Left lung (tissue), 10 donors: Measurements from ENCODE around the gene HMBS. TPM values are rescaled to one million over a fixed set of nuclear protein-coding genes. Genes with fewer than 3 reads are reported as not detected.
"Not testable (repeated sequence)": the region's sequence is repeated elsewhere in the genome, so short reads cannot be mapped to it uniquely, and the experiment has no call there.

Experiments
- ATAC-seq: fragments of 200-7000 bp; cut with Tn5 transposase; one replicate; pipeline ENCODE4 v1.9.1; 2020; ENCODE audit warnings: moderate library complexity
- DNase-seq, 4 donors: peaks; one replicate each; pipeline ENCODE4 v3.0.0-alpha.2; 2013 to 2020
- H3K27ac ChIP-seq, 2 donors: fragments of 200-600 bp; sonication (generic) in 1 of 2; one replicate each; pipeline versions ENCODE4 v1.5.0 to v1.8.0; 2020 to 2021
- H3K27me3 ChIP-seq, 2 donors: fragments of 200-600 bp; sonication (generic) in 1 of 2; one replicate each; pipeline versions ENCODE4 v1.5.0 to v1.8.0; 2020 to 2021
- H3K36me3 ChIP-seq, 2 donors: fragments of 200-600 bp; sonication (generic) in 1 of 2; one replicate each; pipeline versions ENCODE4 v1.5.0 to v1.8.0; 2020 to 2021
- H3K4me1 ChIP-seq, 2 donors: fragments of 200-600 bp; one replicate each; pipeline ENCODE4 v1.8.0; 2021
- H3K4me3 ChIP-seq, 2 donors: fragments of 200-600 bp; sonication (generic) in 1 of 2; one replicate each; pipeline versions ENCODE4 v1.5.0 to v1.8.0; 2020 to 2021; ENCODE audit warnings: mild to moderate bottlenecking in 1 of 2
- H3K9me3 ChIP-seq, 2 donors: fragments of 200-600 bp; sonication (generic) in 1 of 2; one replicate each; pipeline versions ENCODE4 v1.5.0 to v1.8.0; 2020 to 2021
- intact Hi-C, 2 donors: fragments of 100-400 bp; cut with DNase I; formaldehyde crosslinking; loops; one replicate each; pipeline versions ENCODE4 v1.11.2 to v1.14.2; 2022
- polyA plus RNA-seq, 6 donors: library from polyadenylated mRNA; unstranded; fragments of 120-200 nt; gene quantifications; one replicate each; pipeline ENCODE4 v1.2.1, GENCODE V29; 2013; ENCODE audit not compliant: insufficient read length in 6 of 6
- total RNA-seq, 2 donors: library from RNA; stranded (reverse); fragmentation: NEBNext Ultra II Directional; extraction: Animal tissue kit (Norgen Biotek cat#: 25700); gene quantifications; one replicate each; pipeline ENCODE4 v1.2.1, GENCODE V29; 2021
- TF ChIP-seq, protein P1 (sequence below), 2 donors: fragments of 200-600 bp; sonication (generic) in 1 of 2; IDR thresholded peaks; one replicate each; pipeline versions ENCODE4 v1.5.0 to v1.8.0; 2021; ENCODE audit warnings: antibody characterized with exemption in 2 of 2
- donor health status: DM: no; HTN: yes; CAD: no.
- donor health status: DM: no; HTN: no; CAD: no.

HMBS gene
- total and polyA plus RNA-seq, 8 donors: 16.5 to 32.0 (median 24.1) TPM

DNA sequence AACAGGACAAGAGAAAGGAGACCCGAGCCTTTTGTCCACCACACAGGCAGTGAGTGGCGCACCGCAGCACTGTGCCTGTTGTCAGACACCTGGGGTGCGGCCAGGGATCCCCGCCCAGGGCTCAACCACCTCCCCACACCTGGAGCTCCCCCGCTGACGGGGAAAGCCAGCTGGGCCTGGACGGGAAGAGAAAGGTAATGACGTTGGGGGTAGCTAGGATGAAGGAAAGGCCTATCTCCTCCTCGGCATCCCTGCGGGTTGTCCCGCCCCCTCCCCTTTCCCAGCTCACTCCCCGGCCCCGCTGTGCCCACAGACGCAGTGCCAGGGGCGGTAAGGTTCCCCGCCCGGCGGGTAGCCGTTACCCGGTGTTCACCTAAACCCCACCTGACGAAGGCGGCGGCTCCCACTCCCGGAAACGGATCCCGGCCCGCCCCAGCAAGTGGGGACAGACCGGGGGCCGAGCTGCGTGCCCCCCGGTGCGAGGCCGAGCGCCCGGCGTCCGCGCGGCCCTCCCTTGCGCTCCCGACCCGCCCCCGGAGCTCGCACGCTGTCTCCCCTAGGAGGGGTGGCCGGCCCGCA is 28.2 kb upstream of the HMBS start:
- DNase-seq (peak in 2 of 4 donors; percentile 51 to 86), ATAC-seq (peak; percentile 16)
- H3K36me3 ChIP-seq: peaks cover 0 to 39% of the 10 kb centered on the region in 2 donors
- peak overlapping the region; percentile 84 to 97 for H3K4me3 ChIP-seq
- no peaks in the 10 kb centered on the region for H3K9me3 ChIP-seq
- H3K4me1 ChIP-seq: peaks cover 20 to 34% of the 10 kb centered on the region in 2 donors
- H3K27me3 ChIP-seq: no peaks in the 10 kb centered on the region
- peak overlapping the region; percentile 65 to 87 for H3K27ac ChIP-seq
- TF ChIP-seq, protein P1, sequence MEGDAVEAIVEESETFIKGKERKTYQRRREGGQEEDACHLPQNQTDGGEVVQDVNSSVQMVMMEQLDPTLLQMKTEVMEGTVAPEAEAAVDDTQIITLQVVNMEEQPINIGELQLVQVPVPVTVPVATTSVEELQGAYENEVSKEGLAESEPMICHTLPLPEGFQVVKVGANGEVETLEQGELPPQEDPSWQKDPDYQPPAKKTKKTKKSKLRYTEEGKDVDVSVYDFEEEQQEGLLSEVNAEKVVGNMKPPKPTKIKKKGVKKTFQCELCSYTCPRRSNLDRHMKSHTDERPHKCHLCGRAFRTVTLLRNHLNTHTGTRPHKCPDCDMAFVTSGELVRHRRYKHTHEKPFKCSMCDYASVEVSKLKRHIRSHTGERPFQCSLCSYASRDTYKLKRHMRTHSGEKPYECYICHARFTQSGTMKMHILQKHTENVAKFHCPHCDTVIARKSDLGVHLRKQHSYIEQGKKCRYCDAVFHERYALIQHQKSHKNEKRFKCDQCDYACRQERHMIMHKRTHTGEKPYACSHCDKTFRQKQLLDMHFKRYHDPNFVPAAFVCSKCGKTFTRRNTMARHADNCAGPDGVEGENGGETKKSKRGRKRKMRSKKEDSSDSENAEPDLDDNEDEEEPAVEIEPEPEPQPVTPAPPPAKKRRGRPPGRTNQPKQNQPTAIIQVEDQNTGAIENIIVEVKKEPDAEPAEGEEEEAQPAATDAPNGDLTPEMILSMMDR (IDR thresholded peaks at IDR 0.05): no peak
- intact Hi-C loops: no loop called here

DNA sequence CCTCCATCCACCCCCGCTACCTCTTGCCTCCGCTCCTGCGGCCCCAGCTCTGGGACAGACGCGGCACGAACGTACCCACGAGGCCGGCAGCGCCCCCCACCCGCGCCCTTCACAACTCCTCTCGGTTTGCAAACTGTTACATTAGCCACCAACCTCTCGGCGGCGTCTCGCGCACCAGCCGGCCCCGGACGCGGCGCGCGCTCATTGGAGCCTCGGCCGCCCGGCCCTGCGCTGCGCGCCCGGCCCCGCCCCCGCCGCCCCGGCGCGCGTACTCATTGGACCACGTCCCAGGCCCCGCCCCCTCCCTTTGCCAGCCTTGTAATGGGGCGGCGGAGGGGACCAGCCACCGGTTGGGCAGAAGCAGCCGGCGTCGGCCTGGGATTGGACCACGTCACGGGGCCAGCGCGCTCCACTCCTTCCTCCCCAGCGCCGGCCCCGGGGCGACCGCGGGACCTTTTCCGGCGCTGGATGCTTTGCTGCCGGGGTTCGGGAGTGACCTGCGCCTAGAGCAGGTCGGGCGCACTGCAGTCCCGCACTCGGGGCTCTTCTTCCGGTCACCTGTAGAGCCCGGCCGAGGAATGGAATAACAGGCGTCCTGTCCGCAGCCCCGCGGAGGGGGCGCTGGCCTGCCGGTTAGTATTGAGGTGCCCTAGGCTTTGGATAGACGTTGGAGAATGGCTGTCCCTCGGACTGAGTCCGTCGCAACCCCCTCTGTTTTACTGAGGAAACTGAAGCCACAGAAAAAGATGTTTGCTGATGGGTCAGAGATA is 27.5 kb upstream of the HMBS start, which contains the start of gene HYOU1:
TSS of gene HYOU1 (minus strand) at position 206 of the 770 bp plus-strand sequence. CDS start 1,045 bp downstream, outside the sequence.
- Histone ChIP-seq H3K4me1 (peaks cover 20 to 34% of the 10 kb centered on the region in 2 donors), H3K4me3 (peak within 1 kb of the TSS; percentile 84 to 97), H3K36me3 (peaks cover 0 to 33% of the 10 kb centered on the region in 2 donors), H3K27me3 (no peaks in the 10 kb centered on the region), H3K9me3 (no peaks in the 10 kb centered on the region), H3K27ac (peak within 1 kb of the TSS; percentile 65 to 87)
- peak; percentile 97 for ATAC-seq
- intact Hi-C loops: no loop called here
- TF ChIP-seq, protein P1 (IDR thresholded peaks at IDR 0.05): no peak
- DNase-seq: peak; percentile 94 to 99 (median 97)

DNA sequence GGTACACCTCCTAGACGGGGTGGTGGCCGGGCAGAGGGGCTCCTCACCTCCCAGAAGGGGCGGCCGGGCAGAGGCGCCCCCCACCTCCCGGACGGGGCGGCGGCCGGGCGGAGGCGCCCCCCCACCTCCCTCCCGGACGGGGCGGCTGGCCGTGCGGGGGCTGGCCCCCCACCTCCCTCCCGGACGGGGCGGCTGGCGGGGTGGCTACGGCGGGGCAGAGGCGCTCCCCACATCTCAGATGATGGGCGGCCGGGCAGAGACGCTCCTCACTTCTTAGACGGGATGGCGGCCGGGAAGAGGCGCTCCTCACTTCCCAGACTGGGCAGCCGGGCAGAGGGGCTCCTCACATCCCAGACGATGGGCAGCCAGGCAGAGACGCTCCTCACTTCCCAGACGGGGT is 25.6 kb upstream of the HMBS start:
- peaks cover 24 to 34% of the 10 kb centered on the region in 2 donors for H3K4me1 ChIP-seq
- H3K27me3 ChIP-seq, ATAC-seq, H3K27ac ChIP-seq, DNase-seq, H3K9me3 ChIP-seq, intact Hi-C loops, H3K4me3 ChIP-seq: not testable (repeated sequence)
- H3K36me3 ChIP-seq: peaks cover 0 to 13% of the 10 kb centered on the region in 2 donors

DNA sequence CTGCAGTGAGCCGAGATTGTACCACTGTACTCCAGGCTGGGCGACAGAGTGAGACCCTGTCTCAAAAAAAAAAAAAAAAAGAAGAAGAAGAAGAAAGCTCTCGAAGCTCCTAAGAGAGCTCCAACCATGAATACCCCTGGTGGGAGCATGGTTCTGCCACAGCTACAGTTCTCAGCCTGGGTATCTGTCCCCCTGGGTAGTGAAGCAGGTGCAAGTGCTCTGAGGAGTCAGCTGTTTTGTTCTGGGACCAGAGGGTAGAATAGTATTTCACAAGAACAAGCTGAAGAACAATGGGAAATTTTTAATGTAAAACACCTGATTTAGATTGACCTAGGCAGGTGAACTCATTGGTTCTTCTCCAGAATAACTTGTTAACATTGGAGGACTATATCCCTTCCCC is 23.4 kb upstream of the HMBS start:
- ATAC-seq: no peak
- DNase-seq: no peak

DNA sequence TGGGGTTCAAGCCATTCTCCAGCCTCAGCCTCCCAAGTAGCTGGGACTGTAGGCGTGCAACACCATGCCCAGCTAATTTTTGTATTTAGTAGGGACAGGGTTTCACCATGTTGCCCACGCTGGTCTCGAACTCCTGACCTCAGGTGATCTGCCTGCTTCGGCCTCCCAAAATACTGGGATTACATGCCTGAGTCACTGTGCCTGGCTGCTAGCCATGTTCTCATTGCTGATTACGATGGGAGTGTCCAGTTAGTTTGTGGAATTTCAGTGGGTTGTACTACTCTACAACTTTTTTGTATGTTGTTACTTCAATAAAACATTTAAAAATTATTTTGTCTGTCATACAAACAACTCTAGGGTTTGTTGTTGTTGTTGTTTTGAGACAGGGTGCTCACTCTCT is 21.9 kb upstream of the HMBS start:
- H3K4me3 ChIP-seq: no peak overlapping the region
- DNase-seq (no peak), ATAC-seq (no peak)
- intact Hi-C loops: no loop called here
- TF ChIP-seq, protein P1 (IDR thresholded peaks at IDR 0.05): no peak
- peaks cover 10 to 28% of the 10 kb centered on the region in 2 donors for H3K4me1 ChIP-seq
- no peaks in the 10 kb centered on the region for H3K27me3 ChIP-seq
- no peaks in the 10 kb centered on the region for H3K36me3 ChIP-seq
- no peaks in the 10 kb centered on the region for H3K9me3 ChIP-seq
- H3K27ac ChIP-seq: no peak overlapping the region

More for the DNA sequence above, 23.4 kb upstream of the HMBS start:
- Histone ChIP-seq H3K9me3 (no peaks in the 10 kb centered on the region), H3K4me3 (no peak overlapping the region), H3K4me1 (peaks cover 14 to 24% of the 10 kb centered on the region in 2 donors), H3K27ac (no peak overlapping the region), H3K36me3 (no peaks in the 10 kb centered on the region), H3K27me3 (no peaks in the 10 kb centered on the region)
- TF ChIP-seq, protein P1 (IDR thresholded peaks at IDR 0.05): no peak
- intact Hi-C loops: no loop called here
